Activated T-helper 17 cell treated with anti-CD3 and anti-CD28 coated beads, Interleukin-2, amount 50 U/mL, for 72 hours (primary cell): ENCODE measurements around the gene UFSP1. TPM values are rescaled to one million over a fixed set of nuclear protein-coding genes. Genes with fewer than 3 reads are reported as not detected.

ENCODE experiments used
- ATAC-seq: fragments of 150-1000 bp; cut with Tn5 transposase; replicated peaks from 2 replicates; pipeline ENCODE4 v1.10.0; 2021; ENCODE audit warnings: mild to moderate bottlenecking, moderate library complexity
- H3K27ac Mint-ChIP-seq: one replicate; pipeline ENCODE4 v1.8.0; 2022; ENCODE audit warnings: mixed read lengths
- H3K27me3 Mint-ChIP-seq: one replicate; pipeline ENCODE4 v1.8.0; 2022; ENCODE audit warnings: mixed read lengths
- H3K36me3 Mint-ChIP-seq: one replicate; pipeline ENCODE4 v1.8.0; 2022; ENCODE audit warnings: low read depth, mild to moderate bottlenecking, mixed read lengths
- H3K4me1 Mint-ChIP-seq: one replicate; pipeline ENCODE4 v1.8.0; 2022; ENCODE audit warnings: mixed read lengths
- H3K4me3 Mint-ChIP-seq: one replicate; pipeline ENCODE4 v1.8.0; 2022; ENCODE audit warnings: mild to moderate bottlenecking, mixed read lengths
- H3K9me3 Mint-ChIP-seq: one replicate; pipeline ENCODE4 v1.8.0; 2022; ENCODE audit warnings: mixed read lengths
- total RNA-seq, 2 donors: library from RNA; stranded (reverse); gene quantifications; one replicate each; pipeline ENCODE4 v1.2.3, GENCODE V29; 2022

The UFSP1 gene
- total RNA-seq, 2 donors from 2014 or later, result 0.79 to 3.2 TPM

DNA sequence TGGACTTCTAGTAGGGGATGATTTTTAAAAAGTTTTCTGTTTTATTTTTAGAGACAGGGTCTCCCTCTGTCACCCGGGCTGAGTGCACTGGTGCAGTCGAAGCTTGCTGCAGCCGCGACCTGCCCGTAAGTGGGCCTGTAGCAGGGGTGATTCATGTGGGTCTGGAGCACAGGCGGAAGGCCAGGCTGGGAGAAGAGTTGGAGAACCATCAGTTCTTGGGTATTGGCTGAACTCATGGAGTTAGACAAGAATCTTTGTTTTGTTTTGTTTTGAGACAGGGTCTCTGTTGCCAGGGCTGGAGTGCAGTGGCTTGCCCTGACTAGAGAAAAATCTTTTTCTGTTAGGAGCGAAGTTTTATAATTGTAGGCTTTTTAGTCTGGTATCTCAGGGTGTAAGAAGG lies 8.9 kb downstream of the UFSP1 start:
- H3K4me1 Mint-ChIP-seq, result peaks cover 36% of the 10 kb centered on the region
- no peak for ATAC-seq
- H3K36me3 Mint-ChIP-seq, result peaks cover 100% of the 10 kb centered on the region
- H3K27ac Mint-ChIP-seq, result no peak overlapping the region
- H3K27me3 Mint-ChIP-seq, result no peaks in the 10 kb centered on the region
- no peak overlapping the region for H3K4me3 Mint-ChIP-seq
- H3K9me3 Mint-ChIP-seq, result no peaks in the 10 kb centered on the region

DNA sequence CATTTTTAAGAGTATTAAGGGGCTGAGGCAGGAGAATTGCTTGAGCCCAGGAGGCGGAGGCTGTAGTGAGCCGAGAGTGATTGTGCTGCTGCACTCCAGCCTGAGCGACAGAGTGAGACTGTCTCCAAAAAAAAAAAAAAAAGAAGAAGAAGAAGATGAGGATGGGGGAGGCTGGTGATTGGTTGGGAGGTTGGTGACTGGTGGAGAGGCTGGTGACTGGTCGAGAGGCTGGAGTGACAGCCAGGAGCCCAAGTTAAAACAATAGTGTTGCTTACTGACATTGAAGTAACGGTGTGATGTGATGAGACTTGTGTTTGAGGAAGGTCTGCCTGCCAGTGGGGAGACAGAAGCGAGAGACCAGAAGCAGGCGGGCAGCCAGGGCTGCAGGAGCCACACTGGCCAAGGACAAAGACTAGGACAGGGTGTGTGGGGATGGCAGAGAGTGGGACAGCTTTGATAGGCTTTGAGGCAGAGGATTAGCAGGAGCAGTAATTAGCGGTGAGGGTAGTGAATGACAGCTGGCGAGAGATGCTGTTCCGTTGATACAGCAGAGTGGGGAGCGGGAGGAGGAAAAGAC lies 9.7 kb downstream of the UFSP1 start:
- H3K9me3 Mint-ChIP-seq, result no peaks in the 10 kb centered on the region
- peak overlapping the region; percentile 12 for H3K4me3 Mint-ChIP-seq
- no peak for ATAC-seq
- peaks cover 33% of the 10 kb centered on the region for H3K4me1 Mint-ChIP-seq
- no peaks in the 10 kb centered on the region for H3K27me3 Mint-ChIP-seq
- H3K27ac Mint-ChIP-seq, result peak overlapping the region; percentile 46
- peaks cover 100% of the 10 kb centered on the region for H3K36me3 Mint-ChIP-seq

DNA sequence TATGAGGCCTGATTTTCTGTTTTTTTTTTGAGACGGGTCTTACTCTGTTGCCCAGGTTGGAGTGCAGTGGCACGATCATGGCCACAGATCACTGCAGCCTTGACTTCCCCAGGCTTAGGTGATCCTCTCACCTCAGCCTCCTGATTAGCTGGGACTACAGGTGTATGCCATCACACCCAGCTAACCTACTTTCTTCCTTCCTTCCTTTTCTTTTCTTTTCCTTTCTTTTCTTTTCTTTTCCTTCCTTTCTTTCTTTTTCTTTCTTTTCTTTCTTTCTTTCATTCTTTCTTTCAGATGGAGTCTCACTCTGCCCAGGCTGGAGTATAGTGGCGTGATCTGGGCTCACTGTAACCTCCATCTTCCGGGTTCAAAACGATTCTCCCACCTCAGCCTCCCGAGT lies 10.8 kb downstream of the UFSP1 start:
- Mint-ChIP-seq H3K27me3 (no peaks in the 10 kb centered on the region), H3K4me1 (peaks cover 29% of the 10 kb centered on the region), H3K4me3 (peak overlapping the region; percentile 43), H3K27ac (peak overlapping the region; percentile 67), H3K36me3 (peaks cover 100% of the 10 kb centered on the region), H3K9me3 (no peaks in the 10 kb centered on the region)
- no peak for ATAC-seq

DNA sequence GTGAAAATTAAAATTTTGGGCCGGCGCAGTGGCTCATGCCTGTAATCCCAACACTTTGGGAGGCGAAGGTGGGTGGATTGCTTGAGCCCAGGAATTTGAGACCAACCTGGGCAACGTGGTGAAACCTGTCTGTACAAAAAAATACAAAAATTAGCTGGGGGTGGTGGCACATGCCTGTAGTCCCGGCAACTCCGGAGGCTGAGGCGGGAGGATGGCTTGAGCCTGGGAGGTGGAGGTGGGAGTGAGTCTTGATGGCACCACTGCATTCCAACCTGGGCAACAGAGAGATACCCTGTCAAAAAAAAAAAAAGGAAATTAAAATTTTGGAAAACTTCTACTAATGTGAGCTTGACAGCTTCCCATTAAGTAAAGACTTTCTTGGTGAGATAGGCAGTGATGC lies 11.5 kb downstream of the UFSP1 start:
- Mint-ChIP-seq H3K27ac (peak overlapping the region; percentile 67), H3K36me3 (peaks cover 100% of the 10 kb centered on the region), H3K27me3 (no peaks in the 10 kb centered on the region), H3K9me3 (no peaks in the 10 kb centered on the region), H3K4me3 (peak overlapping the region; percentile 43), H3K4me1 (peaks cover 24% of the 10 kb centered on the region)
- ATAC-seq, result no peak

DNA sequence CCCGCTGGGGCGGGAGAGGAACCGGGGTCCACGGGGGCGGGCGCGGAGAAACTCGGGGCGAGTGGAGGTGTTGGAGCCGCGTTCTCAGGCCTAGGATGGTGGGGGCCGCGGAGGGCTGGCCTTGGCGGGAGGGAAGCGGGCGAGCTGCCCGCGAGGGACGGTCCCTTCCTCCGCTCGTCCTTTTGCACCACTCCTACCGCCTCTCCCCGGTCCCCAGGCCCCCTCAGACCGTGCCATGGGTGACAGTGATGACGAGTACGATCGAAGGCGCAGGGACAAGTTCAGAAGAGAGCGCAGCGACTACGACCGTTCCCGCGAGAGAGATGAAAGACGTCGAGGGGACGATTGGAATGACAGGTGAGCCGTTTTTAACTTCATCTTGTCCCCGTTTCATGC lies 14.2 kb downstream of the UFSP1 start:
- H3K4me3 Mint-ChIP-seq, result peak overlapping the region; percentile 97
- H3K27me3 Mint-ChIP-seq, result no peaks in the 10 kb centered on the region
- ATAC-seq, result peak; percentile 53
- peaks cover 19% of the 10 kb centered on the region for H3K4me1 Mint-ChIP-seq
- H3K36me3 Mint-ChIP-seq, result peaks cover 99% of the 10 kb centered on the region
- H3K27ac Mint-ChIP-seq, result peak overlapping the region; percentile 99
- H3K9me3 Mint-ChIP-seq, result no peaks in the 10 kb centered on the region

DNA sequence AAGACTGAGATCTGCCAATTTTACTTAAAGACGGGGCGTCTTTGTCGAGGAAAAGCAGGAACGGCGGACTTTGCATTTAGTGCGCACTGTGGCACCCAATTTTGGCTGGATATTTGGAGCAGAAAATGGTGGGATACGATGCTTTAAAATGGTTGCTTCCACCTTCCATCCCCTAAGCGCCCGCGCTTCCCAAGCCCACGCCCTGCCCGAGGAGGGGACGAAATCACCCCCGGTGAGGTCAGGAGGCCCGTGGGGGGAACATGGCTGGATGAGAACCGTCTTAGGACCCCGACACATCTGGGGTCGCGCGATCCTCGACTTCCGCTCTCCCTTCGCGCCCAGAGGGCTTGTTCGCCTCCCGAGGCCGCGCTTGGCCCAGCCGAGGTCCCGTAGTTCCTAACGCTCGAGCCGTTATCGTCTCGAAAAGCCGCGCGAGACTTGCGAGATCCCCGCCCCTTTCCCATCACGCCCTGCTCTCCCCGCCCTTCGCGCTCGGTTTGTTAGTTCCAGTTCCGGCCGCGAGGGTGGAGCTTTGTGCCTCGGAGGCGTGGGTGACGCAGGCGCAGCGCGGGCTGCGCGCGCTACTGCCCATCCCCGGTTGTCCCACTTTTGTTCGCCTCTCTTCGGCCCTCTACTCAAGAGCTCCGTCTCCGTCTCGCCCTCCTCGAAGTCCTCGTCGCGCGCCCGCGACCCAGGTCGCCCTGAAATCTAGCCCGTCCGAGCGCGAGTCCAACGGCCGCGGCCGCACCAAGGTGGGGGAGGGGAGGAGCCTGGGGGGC lies 14.7 kb downstream of the UFSP1 start, which contains the start of gene SRRT:
SRRT (plus strand) TSS at position 527 of the 779 bp plus-strand sequence. CDS start 488 bp downstream, outside the sequence.
- Mint-ChIP-seq H3K27ac (peak within 1 kb of the TSS; percentile 99), H3K4me1 (peaks cover 15% of the 10 kb centered on the region), H3K27me3 (no peaks in the 10 kb centered on the region), H3K9me3 (no peaks in the 10 kb centered on the region), H3K4me3 (peak within 1 kb of the TSS; percentile 97), H3K36me3 (peaks cover 94% of the 10 kb centered on the region)
- peak; percentile 96 for ATAC-seq

DNA sequence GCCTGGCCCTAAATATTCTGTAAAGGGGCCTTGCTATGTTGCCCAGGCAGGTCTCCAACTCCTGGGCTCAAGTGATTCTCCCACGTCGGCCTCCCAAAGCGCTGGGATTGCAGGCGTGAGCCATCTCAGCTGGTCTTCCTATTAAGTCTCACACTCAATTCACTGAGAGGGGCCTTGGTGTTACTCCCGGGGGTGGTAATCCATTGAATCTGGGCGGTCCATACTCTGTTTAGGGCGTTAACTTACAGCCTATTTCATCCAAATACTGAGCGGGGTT lies 15.3 kb downstream of the UFSP1 start:
- peaks cover 12% of the 10 kb centered on the region for H3K4me1 Mint-ChIP-seq
- H3K9me3 Mint-ChIP-seq, result no peaks in the 10 kb centered on the region
- no peak for ATAC-seq

DNA sequence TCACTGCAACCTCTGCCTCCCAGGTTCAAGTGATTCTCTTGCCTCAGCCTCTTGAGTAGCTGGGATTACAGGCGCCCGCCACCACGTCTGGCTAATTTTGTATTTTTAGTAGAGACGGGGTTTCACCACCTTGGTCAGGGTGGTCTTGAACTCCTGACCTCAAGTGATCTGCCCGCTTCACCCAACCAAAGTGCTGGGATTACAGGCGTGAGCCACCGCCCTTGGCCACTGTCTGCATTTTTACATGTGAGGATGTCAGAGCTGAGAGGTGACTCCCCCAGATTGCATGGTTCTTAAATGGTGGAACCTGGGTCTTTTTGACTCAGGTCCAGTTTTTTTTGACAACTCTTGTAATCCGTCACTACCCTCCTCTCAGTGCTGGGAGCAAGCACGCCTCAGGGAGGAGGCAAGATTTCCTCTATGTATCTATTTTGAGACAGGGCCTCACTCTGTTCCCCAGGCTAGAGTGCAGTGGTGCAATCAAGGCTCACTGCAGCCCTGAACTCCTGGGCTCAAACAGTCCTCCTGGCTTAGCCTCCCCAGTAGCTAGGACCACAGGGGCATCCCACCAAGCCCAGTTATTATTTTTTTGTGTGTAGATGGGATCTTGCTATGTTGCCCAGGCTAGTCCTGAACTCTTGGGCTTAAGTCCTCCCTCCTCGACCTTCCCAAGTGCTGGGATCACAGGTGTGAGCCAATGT lies 15.8 kb downstream of the UFSP1 start:
- H3K27ac Mint-ChIP-seq, result peak overlapping the region; percentile 99
- H3K27me3 Mint-ChIP-seq, result no peaks in the 10 kb centered on the region
- peaks cover 12% of the 10 kb centered on the region for H3K4me1 Mint-ChIP-seq
- ATAC-seq, result no peak
- H3K9me3 Mint-ChIP-seq, result no peaks in the 10 kb centered on the region
- peak overlapping the region; percentile 97 for H3K4me3 Mint-ChIP-seq
- peaks cover 83% of the 10 kb centered on the region for H3K36me3 Mint-ChIP-seq

More for the DNA sequence above, 15.3 kb downstream of the UFSP1 start:
- H3K27ac Mint-ChIP-seq, result peak overlapping the region; percentile 99
- H3K4me3 Mint-ChIP-seq, result peak overlapping the region; percentile 97
- H3K36me3 Mint-ChIP-seq, result peaks cover 88% of the 10 kb centered on the region
- H3K27me3 Mint-ChIP-seq, result no peaks in the 10 kb centered on the region

DNA sequence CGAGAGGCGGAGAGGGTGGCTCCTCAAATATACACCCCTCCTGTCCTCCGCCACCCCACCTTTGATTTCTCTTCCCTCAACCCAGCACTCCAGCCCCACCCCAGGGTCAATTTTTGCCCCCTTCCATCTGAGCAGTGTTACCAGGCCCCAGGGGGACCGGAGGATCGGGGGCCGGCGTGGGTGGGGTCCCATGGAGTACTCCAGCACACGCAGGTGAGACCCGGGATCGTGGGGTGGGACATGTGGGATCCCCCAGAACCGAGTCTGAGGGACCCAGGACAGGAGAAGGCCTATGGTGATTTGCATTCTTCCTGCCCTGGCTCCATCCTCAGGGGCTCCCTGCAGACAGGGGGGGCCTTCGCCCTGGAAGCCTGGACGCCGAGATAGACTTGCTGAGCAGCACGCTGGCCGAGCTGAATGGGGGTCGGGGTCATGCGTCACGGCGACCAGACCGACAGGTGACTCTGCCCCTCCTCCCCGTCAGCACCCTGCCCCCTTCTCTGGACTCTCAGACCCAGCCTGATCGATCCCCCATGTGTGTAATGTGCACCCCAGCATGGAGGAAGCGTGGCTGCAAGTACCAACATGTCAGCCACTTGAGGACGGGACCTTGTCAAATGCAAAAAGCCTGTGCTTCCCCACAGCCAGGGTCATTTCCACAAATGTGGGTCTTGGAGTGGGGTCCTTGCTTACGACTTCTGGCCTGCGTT lies 21.6 kb downstream of the UFSP1 start:
- Mint-ChIP-seq H3K4me3 (peak overlapping the region; percentile 86), H3K27ac (peak overlapping the region; percentile 95), H3K27me3 (no peaks in the 10 kb centered on the region), H3K4me1 (no peaks in the 10 kb centered on the region), H3K36me3 (peaks cover 49% of the 10 kb centered on the region), H3K9me3 (no peaks in the 10 kb centered on the region)
- ATAC-seq, result no peak

DNA sequence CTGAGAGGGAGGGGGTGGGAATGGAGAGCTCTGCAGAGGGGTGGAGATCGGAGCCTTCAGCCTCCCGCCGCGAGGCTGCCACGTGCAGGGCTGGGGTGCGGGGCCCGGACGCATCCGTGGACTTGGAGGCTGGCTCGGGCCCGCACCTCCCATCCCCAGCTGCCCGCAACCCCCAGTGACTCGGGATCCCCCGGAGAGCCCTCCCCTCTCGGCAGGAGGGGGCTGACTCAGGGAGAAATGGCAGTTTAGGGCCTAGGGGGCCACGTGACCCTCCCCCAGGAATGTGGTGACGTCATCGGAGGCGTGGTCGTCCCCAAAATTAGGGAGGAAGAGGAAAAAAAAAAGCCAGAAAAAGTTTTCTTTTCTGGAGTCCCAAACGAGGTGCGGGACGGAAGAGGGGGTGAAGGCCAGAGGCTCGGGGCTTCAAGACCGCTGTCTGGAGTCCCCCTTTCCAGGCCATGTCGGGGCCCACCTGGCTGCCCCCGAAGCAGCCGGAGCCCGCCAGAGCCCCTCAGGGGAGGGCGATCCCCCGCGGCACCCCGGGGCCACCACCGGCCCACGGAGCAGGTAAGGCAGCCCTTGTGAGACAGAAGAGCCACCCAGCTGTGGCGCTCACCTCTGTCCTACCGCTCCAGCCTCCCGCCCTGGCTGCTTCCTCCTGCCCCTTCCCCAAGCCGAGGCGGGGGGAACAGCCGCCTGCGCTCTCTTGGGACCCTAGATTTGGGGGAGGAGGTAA lies 22.3 kb downstream of the UFSP1 start, which contains the start of gene TRIP6:
TRIP6 (plus strand) TSS at position 348 of the 736 bp plus-strand sequence; CDS start at position 459, 111 bp downstream.
- ATAC-seq, result peak; percentile 85
- Mint-ChIP-seq H3K36me3 (peaks cover 49% of the 10 kb centered on the region), H3K4me3 (peak within 1 kb of the TSS; percentile 86), H3K9me3 (no peaks in the 10 kb centered on the region), H3K4me1 (no peaks in the 10 kb centered on the region), H3K27me3 (no peaks in the 10 kb centered on the region), H3K27ac (peak within 1 kb of the TSS; percentile 95)

DNA sequence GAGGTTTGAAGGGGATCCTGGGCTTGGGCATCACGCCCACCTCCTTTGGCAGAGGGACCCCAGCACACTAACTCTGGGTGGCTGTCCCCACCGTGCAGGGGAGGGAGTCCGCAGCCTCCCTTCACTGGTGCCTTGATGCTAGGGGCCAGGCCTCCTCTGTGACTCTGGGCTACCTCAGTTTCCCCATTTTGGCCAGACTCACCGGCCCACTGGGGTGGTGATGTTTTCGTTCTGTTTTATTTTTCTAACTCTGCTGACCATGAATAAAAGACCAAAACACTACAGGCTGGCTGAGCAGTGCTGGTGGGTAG lies 22.8 kb downstream of the UFSP1 start:
- H3K36me3 Mint-ChIP-seq, result peaks cover 49% of the 10 kb centered on the region
- H3K4me3 Mint-ChIP-seq, result peak overlapping the region; percentile 86
- no peaks in the 10 kb centered on the region for H3K4me1 Mint-ChIP-seq
- ATAC-seq, result no peak
- no peaks in the 10 kb centered on the region for H3K9me3 Mint-ChIP-seq
- H3K27ac Mint-ChIP-seq, result peak overlapping the region; percentile 95
- H3K27me3 Mint-ChIP-seq, result no peaks in the 10 kb centered on the region

DNA sequence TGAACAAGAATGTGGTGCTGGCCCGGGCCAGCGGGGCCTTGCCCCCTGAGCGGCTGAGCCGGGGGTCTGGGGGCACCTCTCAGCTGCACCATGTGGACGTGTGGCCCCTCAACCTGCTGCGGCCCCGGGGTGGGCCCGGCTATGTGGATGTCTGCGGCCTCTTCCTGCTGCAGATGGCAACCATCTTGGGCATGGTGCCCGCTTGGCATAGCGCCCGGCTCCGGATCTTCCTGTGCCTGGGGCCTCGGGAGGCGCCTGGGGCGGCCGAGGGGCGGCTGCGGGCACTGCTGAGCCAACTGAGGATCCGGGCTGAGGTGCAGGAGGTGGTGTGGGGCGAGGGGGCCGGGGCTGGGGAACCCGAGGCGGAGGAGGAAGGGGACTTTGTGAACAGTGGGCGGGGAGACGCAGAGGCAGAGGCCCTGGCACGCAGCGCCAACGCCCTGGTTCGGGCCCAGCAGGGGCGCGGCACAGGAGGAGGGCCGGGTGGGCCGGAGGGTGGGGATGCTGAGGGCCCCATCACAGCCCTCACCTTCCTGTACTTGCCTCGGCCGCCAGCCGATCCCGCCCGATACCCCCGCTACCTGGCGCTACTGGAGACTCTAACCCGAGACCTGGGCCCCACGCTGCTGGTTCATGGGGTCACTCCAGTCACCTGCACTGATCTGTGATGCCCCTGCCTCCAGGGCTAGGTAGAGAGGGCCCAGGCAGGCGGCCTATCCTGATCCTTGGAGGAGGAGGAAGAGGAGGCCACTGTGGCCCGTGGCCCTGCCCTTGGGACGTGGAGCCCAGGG lies 23.4 kb downstream of the UFSP1 start:
- Mint-ChIP-seq H3K27ac (peak overlapping the region; percentile 95), H3K4me3 (peak overlapping the region; percentile 86), H3K27me3 (no peaks in the 10 kb centered on the region), H3K36me3 (peaks cover 46% of the 10 kb centered on the region), H3K9me3 (no peaks in the 10 kb centered on the region), H3K4me1 (no peaks in the 10 kb centered on the region)
- ATAC-seq, result peak; percentile 8

DNA sequence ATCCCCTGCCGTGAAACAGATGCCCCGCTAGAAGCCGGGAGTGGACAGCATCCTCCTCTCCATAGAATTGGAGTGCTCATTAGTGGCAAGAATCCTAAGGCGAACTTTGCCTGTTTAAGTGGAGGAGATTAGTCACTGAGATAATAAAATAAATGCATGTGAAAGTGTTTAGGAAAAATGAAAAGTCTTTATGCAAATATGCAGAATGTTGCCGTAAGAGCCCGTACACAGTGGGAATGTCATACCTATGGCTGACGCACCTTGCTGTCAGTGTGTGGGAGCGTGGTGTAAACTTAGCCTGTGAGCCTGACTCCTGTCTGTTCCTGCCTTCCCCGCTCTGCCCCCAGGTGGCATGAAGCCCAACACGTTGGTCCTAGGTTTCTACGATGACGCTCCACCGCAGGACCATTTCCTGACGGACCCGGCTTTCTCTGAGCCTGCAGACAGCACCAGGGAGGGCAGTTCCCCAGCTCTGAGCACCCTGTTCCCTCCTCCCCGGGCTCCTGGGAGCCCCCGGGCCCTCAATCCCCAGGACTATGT lies 24.1 kb downstream of the UFSP1 start:
- Mint-ChIP-seq H3K4me3 (peak overlapping the region; percentile 15), H3K36me3 (peaks cover 46% of the 10 kb centered on the region), H3K9me3 (no peaks in the 10 kb centered on the region)

More for the DNA sequence above, 24.1 kb downstream of the UFSP1 start:
- no peaks in the 10 kb centered on the region for H3K4me1 Mint-ChIP-seq
- no peak overlapping the region for H3K27ac Mint-ChIP-seq
- ATAC-seq, result no peak
- no peaks in the 10 kb centered on the region for H3K27me3 Mint-ChIP-seq
